LNCAP (cell line): ENCODE measurements around the gene HINT3.

Experiments used
- CTCF ChIP-seq: fragments of 450-650 bp; IDR thresholded peaks from 2 replicates; pipeline ENCODE4 v1.5.1; 2017; ENCODE audit warnings: mild to moderate bottlenecking

HINT3 gene

GRCh38 chr6:125956506-125957390 lies at the start of gene HINT3:
Gene HINT3 (plus strand): TSS chr6:125956770. CDS start chr6:125956978, 208 bp downstream.
- TF ChIP-seq CTCF: peak; percentile 98

GRCh38 chr6:125910527-125910926 lies 46.0 kb upstream of the HINT3 start:
- no peak for TF ChIP-seq CTCF

DNA sequence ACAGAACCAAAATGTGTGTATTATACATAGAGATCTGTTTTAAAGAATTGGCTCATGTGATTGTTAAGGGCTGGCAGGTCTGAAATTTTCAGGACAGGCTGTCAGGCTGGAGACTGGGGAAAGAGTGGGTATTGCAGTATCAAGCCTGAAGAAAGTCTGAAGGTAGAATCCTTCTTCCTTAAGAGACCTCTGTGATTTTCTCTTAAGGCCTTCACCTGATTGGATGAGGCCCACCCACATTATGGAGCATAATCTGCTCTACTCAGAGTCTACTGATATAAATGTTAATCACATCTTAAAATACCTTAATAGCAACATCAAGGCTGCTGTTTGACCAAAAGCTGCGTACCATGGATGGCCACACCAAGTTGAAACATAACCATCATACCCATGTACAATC lies 43.4 kb upstream of the HINT3 start:
- no peak for TF ChIP-seq CTCF

- no peak for TF ChIP-seq CTCF
Measured at GRCh38 chr6:125913864-125914351, 42.7 kb upstream of the HINT3 start.

DNA sequence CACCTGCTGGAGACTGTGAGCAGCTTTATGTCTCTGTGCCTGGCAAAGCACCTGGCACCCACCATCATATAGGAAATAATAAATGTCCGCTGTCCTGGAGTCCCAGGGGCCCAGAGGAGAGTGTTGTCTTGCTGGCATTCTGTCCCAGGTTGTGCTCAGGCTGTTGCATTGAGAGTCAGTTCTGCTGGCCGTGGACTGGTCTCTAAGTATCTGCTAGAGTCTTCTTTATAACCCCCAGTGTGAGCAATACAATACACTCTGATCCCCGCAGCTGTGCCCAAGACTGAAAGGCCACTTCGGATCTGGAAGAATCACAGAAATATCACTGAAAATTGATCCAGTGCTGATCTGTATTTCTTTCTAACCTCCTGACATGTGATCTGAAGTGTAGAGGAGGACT lies 38.3 kb upstream of the HINT3 start:
- TF ChIP-seq CTCF: no peak

DNA sequence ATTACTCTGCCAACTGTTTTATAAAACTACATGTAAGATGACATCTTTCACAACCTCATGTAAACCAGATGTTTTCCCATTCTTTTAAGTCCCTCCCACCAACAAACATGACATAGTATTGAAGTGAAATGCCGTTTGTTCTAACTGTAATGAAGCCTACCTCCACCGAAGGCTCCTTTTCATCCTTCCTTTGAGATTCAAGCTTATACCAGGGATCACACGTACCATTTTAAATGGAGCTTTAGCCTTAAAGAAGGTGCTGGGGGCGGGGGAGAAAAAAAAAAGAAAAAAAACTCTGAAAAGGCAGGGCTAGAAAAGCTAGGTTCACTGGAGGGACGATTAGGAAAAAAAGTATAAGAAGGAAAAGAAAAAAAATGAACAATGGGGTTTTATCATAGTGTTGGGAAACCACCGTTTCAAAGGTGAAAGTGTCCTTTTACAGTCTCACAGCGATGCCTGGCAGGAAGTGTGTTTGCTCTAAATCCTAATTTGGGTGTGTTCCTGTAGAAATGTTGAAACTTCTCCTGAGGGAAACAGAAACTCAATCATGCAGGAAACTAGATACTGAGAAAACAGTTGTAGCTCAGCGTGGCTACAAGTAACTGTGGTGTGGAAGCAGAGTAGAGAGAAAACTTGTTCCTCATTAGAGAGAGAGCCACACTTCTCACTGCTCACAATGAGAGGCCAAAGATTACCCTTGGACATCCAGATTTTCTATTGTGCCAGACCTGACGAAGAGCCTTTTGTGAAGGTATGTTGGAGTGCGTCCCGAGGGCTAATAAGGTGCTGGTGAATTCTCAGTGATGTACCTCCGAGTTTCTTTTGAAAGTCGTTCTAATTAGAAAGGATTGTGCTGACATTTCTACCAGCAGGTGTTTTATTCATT lies 37.6 kb upstream of the HINT3 start:
- TF ChIP-seq CTCF: no peak

- no peak for TF ChIP-seq CTCF
Measured at GRCh38 chr6:125919618-125920017, 37.0 kb upstream of the HINT3 start.
